A673 (cell line): ENCODE results near the gene BMPR1A. TPM values are rescaled to one million over a fixed set of nuclear protein-coding genes. Genes with fewer than 3 reads are reported as not detected.
A peak's percentile ranks its signal among the peaks of the same experiment; 100 is the strongest.

Source experiments
- BruUV-seq: library from RNA; stranded (reverse); fragments of 400-500 nt; replicated peaks from 2 replicates; lab custom pipeline; 2021; lab: Mats Ljungman, UMichigan
- CTCF ChIA-PET: fragments of 300-600 bp; sonication (Branson Sonifier 250); formaldehyde crosslinking; loops from one replicate; lab custom pipeline; 2022; ENCODE audit warnings: antibody characterized with exemption; lab: Charles Lee
- POLR2A ChIA-PET: fragments of 300-600 bp; sonication (Branson Sonifier 250); formaldehyde crosslinking; loops from one replicate; lab custom pipeline; 2022; ENCODE audit warnings: antibody characterized with exemption; ENCODE audit not compliant: low non-redundant PET; lab: Charles Lee
- DNase-seq: peaks from one replicate; pipeline ENCODE4 v3.0.0-alpha.2; 2015; ENCODE audit warnings: low spot score
- H3K27ac ChIP-seq: fragments of 200-600 bp; sonication (generic); 2 replicates; pipeline ENCODE4 v1.5.1; 2016; ENCODE audit warnings: mixed run types, low read depth, mild to moderate bottlenecking, mixed read lengths, antibody characterized with exemption, low read length; ENCODE audit not compliant: poor library complexity, severe bottlenecking
- H3K27me3 ChIP-seq: fragments of 200-600 bp; sonication (generic); replicated peaks from 2 replicates; pipeline ENCODE4 v1.6.1; 2017; ENCODE audit warnings: mixed run types, low read depth, mild to moderate bottlenecking, mixed read lengths, antibody characterized with exemption, low read length; ENCODE audit not compliant: insufficient read depth, poor library complexity
- H3K36me3 ChIP-seq: fragments of 200-600 bp; sonication (generic); 2 replicates; pipeline ENCODE4 v1.6.1; 2016; ENCODE audit warnings: mixed run types, mild to moderate bottlenecking, mixed read lengths, antibody characterized with exemption, low read length; ENCODE audit not compliant: insufficient read depth, poor library complexity, severe bottlenecking
- H3K4me1 ChIP-seq: fragments of 200-600 bp; sonication (generic); 2 replicates; pipeline ENCODE4 v1.6.1; 2017; ENCODE audit warnings: mixed run types, mild to moderate bottlenecking, mixed read lengths, antibody characterized with exemption, low read length; ENCODE audit not compliant: insufficient read depth, poor library complexity, severe bottlenecking
- H3K4me3 ChIP-seq: fragments of 200-600 bp; sonication (generic); 2 replicates; pipeline ENCODE4 v1.5.1; 2016; ENCODE audit warnings: low read depth, mixed run types, mild to moderate bottlenecking, mixed read lengths, low read length; ENCODE audit not compliant: poor library complexity, severe bottlenecking
- H3K9me3 ChIP-seq: fragments of 200-600 bp; sonication (generic); 2 replicates; pipeline ENCODE4 v1.6.1; 2016; ENCODE audit warnings: mixed run types, low read depth, mild to moderate bottlenecking, mixed read lengths, antibody characterized with exemption, low read length; ENCODE audit not compliant: poor library complexity, severe bottlenecking
- EZH2 ChIP-seq: fragments of 200-600 bp; sonication (generic); IDR thresholded peaks from 2 replicates; pipeline ENCODE4 v1.6.1; 2017; ENCODE audit warnings: borderline replicate concordance, low read depth, mild to moderate bottlenecking, mixed read lengths, antibody characterized with exemption, low read length; ENCODE audit not compliant: poor library complexity, severe bottlenecking
- intact Hi-C: fragments of 100-400 bp; cut with micrococcal nuclease; formaldehyde crosslinking; loops from one replicate; pipeline ENCODE4 v1.10.0; 2022; ENCODE audit not compliant: unreplicated experiment
- total RNA-seq: library from RNA; stranded (reverse); gene quantifications from 2 replicates; pipeline ENCODE4 v1.2.3, GENCODE V29; 2021
- TF ChIP-seq, protein P1 (sequence below): fragments of 300-800, 200-600 bp; sonication (generic); conservative IDR thresholded peaks from 2 replicates; pipeline ENCODE4 v1.5.1; 2017; ENCODE audit warnings: low read depth, mild to moderate bottlenecking, antibody characterized with exemption, low read length, moderate library complexity, mixed read lengths

The BMPR1A gene
- total RNA-seq, 1 experiment from 2014 or later, result 136 TPM

DNA sequence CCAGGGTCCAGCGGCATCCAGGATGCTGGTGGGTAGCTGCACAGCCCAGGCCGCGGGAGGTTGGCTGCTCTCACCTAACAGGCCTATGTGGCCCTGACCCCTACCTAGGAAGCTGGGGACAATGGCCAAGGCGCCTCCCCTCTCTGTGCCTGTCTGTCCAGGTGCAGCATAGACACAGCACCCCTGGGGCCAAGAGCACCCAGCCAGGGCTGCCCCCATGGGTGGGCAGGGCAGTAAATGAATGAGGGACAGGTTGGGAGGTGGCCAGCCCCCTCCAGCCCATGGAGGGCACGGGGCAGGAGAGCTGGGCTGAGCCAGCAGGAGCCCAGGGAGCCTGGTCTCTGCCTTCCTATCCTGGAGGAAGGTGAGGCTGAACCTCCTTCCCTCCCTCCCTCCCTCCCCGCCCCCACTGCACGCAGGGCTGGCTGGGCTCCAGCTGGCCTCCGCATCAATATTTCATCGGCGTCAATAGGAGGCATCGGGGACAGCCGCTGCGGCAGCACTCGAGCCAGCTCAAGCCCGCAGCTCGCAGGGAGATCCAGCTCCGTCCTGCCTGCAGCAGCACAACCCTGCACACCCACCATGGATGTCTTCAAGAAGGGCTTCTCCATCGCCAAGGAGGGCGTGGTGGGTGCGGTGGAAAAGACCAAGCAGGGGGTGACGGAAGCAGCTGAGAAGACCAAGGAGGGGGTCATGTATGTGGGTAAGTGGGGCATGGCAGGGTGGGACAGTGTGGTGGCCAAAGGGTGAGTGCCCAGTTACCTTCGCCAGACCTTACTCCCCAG, 201.9 kb downstream of the BMPR1A start, which contains the start of gene SNCG:
SNCG (plus strand) TSS at position 484 of the 785 bp plus-strand sequence; CDS start at position 583, 99 bp downstream.
- CTCF ChIA-PET, result interaction anchor here (0.9 kb wide), 1 partner anchor 19 kb away, joined by 15 read pairs; no protein-coding TSS in a partner anchor
- no peaks in the 10 kb centered on the region for H3K36me3 ChIP-seq
- BruUV-seq, result no TSS peak

DNA sequence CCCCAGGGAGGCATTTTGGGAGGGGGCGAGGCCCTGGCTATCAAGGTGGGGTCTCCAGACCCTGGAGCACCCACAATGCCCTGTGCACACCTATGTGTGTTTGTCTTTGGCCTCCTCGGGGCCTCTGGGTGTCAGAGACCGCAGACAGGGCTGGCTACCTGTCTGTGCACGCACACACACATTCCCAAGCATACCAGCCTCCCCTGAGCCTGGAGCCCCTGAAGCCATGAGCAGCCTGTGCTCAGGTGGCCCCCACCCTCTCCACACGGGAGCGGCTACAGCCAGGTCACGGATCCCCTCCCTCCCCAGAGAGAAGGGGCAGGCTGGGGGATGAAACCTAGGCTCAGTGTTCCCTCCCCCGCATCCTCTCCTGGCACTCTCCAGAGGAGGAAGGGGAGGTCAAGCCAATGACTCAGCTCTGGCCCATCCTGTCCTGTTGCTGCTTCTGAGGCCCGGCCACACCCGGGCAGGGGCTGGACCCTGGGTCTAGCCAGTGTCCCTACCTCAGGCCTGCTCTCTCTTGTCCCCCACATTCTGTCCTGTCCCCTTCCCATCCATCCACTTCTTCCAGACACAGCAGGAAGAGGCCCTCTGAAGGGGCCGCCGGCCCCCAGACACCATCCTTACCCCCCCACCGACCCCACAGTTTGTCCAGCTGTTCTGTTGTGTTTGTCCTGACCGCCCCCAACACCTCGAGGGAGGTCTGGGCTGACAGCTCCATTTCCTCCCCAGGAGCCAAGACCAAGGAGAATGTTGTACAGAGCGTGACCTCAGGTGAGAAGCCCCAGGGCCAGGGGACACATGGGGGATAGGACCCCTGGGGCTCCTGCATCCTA, 202.7 kb downstream of the BMPR1A start:
- Histone ChIP-seq H3K4me3 (no peak overlapping the region), H3K9me3 (no peaks in the 10 kb centered on the region), H3K27ac (no peak overlapping the region), H3K4me1 (peaks cover 17% of the 10 kb centered on the region), H3K27me3 (no peaks in the 10 kb centered on the region), H3K36me3 (no peaks in the 10 kb centered on the region)
- TF ChIP-seq, protein P1, sequence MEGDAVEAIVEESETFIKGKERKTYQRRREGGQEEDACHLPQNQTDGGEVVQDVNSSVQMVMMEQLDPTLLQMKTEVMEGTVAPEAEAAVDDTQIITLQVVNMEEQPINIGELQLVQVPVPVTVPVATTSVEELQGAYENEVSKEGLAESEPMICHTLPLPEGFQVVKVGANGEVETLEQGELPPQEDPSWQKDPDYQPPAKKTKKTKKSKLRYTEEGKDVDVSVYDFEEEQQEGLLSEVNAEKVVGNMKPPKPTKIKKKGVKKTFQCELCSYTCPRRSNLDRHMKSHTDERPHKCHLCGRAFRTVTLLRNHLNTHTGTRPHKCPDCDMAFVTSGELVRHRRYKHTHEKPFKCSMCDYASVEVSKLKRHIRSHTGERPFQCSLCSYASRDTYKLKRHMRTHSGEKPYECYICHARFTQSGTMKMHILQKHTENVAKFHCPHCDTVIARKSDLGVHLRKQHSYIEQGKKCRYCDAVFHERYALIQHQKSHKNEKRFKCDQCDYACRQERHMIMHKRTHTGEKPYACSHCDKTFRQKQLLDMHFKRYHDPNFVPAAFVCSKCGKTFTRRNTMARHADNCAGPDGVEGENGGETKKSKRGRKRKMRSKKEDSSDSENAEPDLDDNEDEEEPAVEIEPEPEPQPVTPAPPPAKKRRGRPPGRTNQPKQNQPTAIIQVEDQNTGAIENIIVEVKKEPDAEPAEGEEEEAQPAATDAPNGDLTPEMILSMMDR, result no peak
- TF ChIP-seq EZH2, result no peak
- ChIA-PET POLR2A (no interaction called here), CTCF (interaction anchor here (0.9 kb wide), 1 partner anchor 19 kb away, joined by 15 read pairs; no protein-coding TSS in a partner anchor)
- BruUV-seq, result no TSS peak
- intact Hi-C loops, result no loop called here
- DNase-seq, result no peak

More for the DNA sequence above, 201.9 kb downstream of the BMPR1A start, which contains the start of gene SNCG:
- Histone ChIP-seq H3K27ac (no peak within 1 kb of the TSS), H3K4me1 (peaks cover 25% of the 10 kb centered on the region), H3K9me3 (no peaks in the 10 kb centered on the region), H3K27me3 (no peaks in the 10 kb centered on the region), H3K4me3 (no peak within 1 kb of the TSS)
- no peak for TF ChIP-seq EZH2
- TF ChIP-seq, protein P1, result no peak
- intact Hi-C loops, result no loop called here
- DNase-seq, result peak; percentile 39
- POLR2A ChIA-PET, result no interaction called here

DNA sequence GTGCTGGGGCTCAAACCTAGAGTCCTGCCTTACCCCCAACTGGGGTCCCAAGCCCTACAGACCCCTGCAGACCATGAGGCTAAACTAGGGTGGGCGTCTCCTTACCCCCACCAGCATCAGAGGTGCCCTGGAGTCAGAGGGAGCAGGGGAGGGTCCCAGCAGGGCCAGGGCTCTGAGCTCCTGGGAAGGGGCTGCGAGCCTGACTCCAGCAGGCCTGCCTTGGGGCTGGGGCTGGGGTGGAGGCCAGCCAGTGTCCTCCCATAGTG, 203.3 kb downstream of the BMPR1A start:
- TF ChIP-seq EZH2, result no peak
- TF ChIP-seq, protein P1, result no peak
- no TSS peak for BruUV-seq
- no peaks in the 10 kb centered on the region for H3K27me3 ChIP-seq
- ChIA-PET POLR2A (no interaction called here), CTCF (no interaction called here)
- no peak for DNase-seq
- no peak overlapping the region for H3K27ac ChIP-seq
- H3K36me3 ChIP-seq, result no peaks in the 10 kb centered on the region
- peaks cover 12% of the 10 kb centered on the region for H3K4me1 ChIP-seq
- no peaks in the 10 kb centered on the region for H3K9me3 ChIP-seq
- no peak overlapping the region for H3K4me3 ChIP-seq
- intact Hi-C loops, result loop anchor here (10.0 kb wide), 1 partner anchor 275 kb away; no protein-coding TSS in a partner anchor
